HepG2 (cell line): Measurements from ENCODE around the gene ENPP7. TPM values are rescaled to one million over a fixed set of nuclear protein-coding genes. Genes with fewer than 3 reads are reported as not detected.

ENCODE experiments used
- CREM ChIP-seq, 2 experiments: sonication (generic) in 1 of 2; formaldehyde crosslinking in 1 of 2; IDR thresholded peaks; 2 replicates each; pipeline versions ENCODE4 v1.4.0 to v1.6.1; 2016 to 2020; ENCODE audit warnings: antibody characterized with exemption in 1 of 2, mild to moderate bottlenecking in 1 of 2, missing genetic modification reagents in 1 of 2
- FOXC1 ChIP-seq: sonication (generic); formaldehyde crosslinking; IDR thresholded peaks from 2 replicates; pipeline ENCODE4 v1.8.0; 2022; ENCODE audit warnings: mild to moderate bottlenecking, missing genetic modification reagents, borderline replicate concordance
- HNRNPL ChIP-seq: fragments of 200-400 bp; formaldehyde crosslinking; IDR thresholded peaks from 2 replicates; pipeline ENCODE4 v1.6.1; 2017; ENCODE audit warnings: mild to moderate bottlenecking, low read depth, low read length
- KDM4B ChIP-seq: sonication (generic); formaldehyde crosslinking; IDR thresholded peaks from 2 replicates; pipeline ENCODE4 v1.4.0; 2020; ENCODE audit warnings: missing genetic modification reagents
- KLF11 ChIP-seq: IDR thresholded peaks from 2 replicates; pipeline ENCODE4 v1.6.1; 2016; ENCODE audit warnings: missing compliant biosample characterization
- POGZ ChIP-seq: sonication (generic); formaldehyde crosslinking; IDR thresholded peaks from 2 replicates; pipeline ENCODE4 v1.4.0; 2020; ENCODE audit warnings: mild to moderate bottlenecking, missing genetic modification reagents
- SRSF9 ChIP-seq: fragments of 200-400 bp; formaldehyde crosslinking; IDR thresholded peaks from 2 replicates; pipeline ENCODE4 v1.6.1; 2018; ENCODE audit warnings: borderline replicate concordance, mild to moderate bottlenecking, low read depth, low read length; ENCODE audit not compliant: insufficient read depth, poor library complexity, severe bottlenecking
- ZNF30 ChIP-seq: sonication (generic); formaldehyde crosslinking; IDR thresholded peaks from 2 replicates; pipeline ENCODE4 v1.5.0; 2020; ENCODE audit warnings: mild to moderate bottlenecking, missing genetic modification reagents
- ZNF326 ChIP-seq: sonication (generic); formaldehyde crosslinking; IDR thresholded peaks from 2 replicates; pipeline ENCODE4 v1.4.0; 2020; ENCODE audit warnings: missing genetic modification reagents, borderline replicate concordance
- ZNF75D ChIP-seq: sonication (generic); formaldehyde crosslinking; IDR thresholded peaks from 2 replicates; pipeline ENCODE4 v1.8.1; 2023; ENCODE audit warnings: missing genetic modification reagents, mild to moderate bottlenecking, borderline replicate concordance
- polyA plus RNA-seq, 8 experiments: library from polyadenylated mRNA; depleted of rRNA in 3 of 8; stranded (reverse) in 7 of 8; unstranded in 1 of 8; fragments of >200 nt; fragmentation: Illumina TruSeq in 4 of 8; extraction: Trizol in 4 of 8; gene quantifications; 2 replicates each; pipeline versions ENCODE4 v1.2.1 to v1.2.3, GENCODE V29; 2011 to 2016; ENCODE audit warnings: low read depth in 4 of 8, missing spikeins in 1 of 8, mixed read lengths in 1 of 8; ENCODE audit not compliant: insufficient read depth in 1 of 8
- total RNA-seq, 5 experiments: library from RNA; depleted of rRNA; stranded (reverse); fragments of >200 nt; fragmentation: Illumina TruSeq; extraction: Trizol; gene quantifications; 2 replicates each; pipeline ENCODE4 v1.2.3, GENCODE V29; 2016; ENCODE audit warnings: low read depth in 1 of 5
- TF ChIP-seq, protein P1 (sequence below): sonication (generic); formaldehyde crosslinking; IDR thresholded peaks from 2 replicates; pipeline ENCODE4 v1.4.0; 2020; ENCODE audit warnings: mild to moderate bottlenecking, missing genetic modification reagents
- TF ChIP-seq, protein P2 (sequence below): IDR thresholded peaks from 2 replicates; pipeline ENCODE4 v1.6.1; 2016; ENCODE audit warnings: low read depth
- TF ChIP-seq, protein P3 (sequence below): sonication (generic); formaldehyde crosslinking; IDR thresholded peaks from 2 replicates; pipeline ENCODE4 v1.5.0; 2020; ENCODE audit warnings: mild to moderate bottlenecking, missing genetic modification reagents

Gene ENPP7
- total and polyA plus RNA-seq, 2 of the 13 experiments (the other 11 are each of a cell fraction or from before 2014, with no cell fraction given) = 1.1 to 2.2 TPM

DNA sequence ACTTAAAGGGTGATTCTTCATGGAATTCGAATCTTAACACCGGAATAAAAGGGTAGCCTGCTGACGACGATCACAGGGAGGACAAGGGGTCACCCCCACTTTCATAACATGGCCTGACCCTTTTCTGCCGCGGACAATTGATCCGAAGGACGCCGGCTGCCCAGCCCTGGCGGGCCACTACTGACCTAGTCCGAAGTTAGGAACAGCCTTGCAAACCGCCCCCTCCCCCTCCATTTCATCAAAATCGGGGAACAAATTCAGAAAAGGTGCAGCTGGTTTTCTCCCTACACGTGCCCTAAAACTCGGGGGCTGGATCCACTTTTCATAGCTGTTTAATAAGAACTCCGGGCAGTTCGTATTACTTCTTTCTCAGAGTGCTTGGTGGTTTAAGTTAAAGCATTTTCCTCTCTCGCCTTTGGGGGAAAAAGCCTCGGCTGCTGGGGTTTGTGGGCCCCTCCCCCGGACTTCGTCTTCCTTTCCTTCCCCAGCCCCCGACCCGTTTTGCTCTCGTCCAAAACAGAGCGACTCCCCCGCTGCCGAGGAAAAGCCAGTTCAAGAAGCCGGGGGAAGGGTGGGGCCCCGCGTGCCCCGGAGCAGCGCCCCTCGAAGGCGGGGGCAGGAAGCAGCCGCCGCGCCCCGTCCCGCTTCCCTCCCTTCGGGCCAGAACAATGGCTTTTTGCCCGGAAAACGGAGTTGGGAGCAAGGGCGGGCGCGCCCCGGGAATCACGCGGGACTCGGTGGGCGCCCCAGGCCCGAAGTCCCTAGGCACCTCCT, 46.6 kb downstream of the ENPP7 start (continued):
- TF ChIP-seq, protein P1, sequence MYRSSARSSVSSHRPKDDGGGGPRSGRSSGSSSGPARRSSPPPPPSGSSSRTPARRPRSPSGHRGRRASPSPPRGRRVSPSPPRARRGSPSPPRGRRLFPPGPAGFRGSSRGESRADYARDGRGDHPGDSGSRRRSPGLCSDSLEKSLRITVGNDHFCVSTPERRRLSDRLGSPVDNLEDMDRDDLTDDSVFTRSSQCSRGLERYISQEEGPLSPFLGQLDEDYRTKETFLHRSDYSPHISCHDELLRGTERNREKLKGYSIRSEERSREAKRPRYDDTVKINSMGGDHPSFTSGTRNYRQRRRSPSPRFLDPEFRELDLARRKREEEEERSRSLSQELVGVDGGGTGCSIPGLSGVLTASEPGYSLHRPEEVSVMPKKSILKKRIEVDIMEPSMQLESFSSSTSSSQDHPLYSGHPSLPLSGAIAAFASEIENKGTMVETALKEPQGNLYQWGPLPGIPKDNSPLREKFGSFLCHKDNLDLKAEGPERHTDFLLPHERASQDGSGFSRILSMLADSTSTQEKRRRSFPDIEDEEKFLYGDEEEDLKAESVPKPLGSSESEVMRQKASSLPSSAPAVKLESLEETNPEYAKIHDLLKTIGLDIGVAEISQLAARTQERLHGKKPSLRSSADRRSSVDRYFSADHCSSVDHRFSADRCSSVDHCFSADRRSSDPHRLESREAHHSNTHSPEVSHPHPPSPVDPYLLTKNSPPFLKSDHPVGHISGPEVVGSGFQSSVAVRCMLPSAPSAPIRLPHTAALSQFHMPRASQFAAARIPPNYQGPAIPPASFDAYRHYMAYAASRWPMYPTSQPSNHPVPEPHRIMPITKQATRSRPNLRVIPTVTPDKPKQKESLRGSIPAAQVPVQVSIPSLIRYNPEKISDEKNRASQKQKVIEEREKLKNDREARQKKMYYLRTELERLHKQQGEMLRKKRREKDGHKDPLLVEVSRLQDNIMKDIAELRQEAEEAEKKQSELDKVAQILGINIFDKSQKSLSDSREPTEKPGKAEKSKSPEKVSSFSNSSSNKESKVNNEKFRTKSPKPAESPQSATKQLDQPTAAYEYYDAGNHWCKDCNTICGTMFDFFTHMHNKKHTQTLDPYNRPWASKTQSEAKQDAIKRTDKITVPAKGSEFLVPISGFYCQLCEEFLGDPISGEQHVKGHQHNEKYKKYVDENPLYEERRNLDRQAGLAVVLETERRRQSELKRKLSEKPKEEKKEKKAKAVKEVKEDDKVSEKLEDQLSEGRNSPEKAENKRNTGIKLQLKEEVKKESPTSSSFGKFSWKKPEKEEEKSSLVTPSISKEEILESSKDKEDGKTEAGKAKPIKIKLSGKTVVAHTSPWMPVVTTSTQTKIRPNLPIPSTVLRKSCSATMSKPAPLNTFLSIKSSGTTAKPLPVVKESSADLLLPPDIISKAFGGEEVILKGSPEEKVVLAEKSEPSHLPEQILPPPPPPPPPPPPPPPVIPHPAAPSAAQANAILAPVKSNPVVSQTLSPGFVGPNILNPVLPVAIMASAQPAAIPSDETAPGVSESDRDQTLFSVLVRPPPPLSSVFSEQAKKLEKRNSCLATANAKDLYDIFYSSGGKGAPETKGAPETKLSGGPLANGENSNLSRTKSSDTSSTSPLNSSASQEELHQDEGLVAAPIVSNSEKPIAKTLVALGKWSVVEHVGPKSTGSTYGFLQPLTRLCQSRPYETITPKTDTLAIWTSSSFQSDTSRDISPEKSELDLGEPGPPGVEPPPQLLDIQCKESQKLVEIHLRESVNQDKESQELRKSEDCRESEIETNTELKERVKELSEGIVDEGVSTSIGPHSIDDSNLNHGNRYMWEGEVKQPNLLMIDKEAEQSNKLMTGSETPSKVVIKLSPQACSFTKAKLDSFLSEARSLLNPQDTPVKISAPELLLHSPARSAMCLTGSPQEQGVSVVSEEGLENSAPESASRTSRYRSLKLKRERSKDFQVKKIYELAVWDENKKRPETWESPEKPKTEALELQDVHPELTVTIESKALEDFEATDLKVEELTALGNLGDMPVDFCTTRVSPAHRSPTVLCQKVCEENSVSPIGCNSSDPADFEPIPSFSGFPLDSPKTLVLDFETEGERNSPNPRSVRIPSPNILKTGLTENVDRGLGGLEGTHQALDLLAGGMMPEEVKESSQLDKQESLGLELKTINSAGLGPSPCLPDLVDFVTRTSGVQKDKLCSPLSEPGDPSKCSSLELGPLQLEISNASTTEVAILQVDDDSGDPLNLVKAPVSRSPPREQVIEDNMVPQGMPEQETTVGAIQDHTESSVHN (CRISPR knock-in tag) = no peak
- no peak for TF ChIP-seq ZNF30 (CRISPR knock-in tag)
- TF ChIP-seq POGZ (CRISPR knock-in tag) = no peak
- TF ChIP-seq KDM4B (CRISPR knock-in tag) = no peak
- TF ChIP-seq HNRNPL = no peak
- no peak for TF ChIP-seq KLF11 (CRISPR knock-in tag)
- TF ChIP-seq, protein P2, sequence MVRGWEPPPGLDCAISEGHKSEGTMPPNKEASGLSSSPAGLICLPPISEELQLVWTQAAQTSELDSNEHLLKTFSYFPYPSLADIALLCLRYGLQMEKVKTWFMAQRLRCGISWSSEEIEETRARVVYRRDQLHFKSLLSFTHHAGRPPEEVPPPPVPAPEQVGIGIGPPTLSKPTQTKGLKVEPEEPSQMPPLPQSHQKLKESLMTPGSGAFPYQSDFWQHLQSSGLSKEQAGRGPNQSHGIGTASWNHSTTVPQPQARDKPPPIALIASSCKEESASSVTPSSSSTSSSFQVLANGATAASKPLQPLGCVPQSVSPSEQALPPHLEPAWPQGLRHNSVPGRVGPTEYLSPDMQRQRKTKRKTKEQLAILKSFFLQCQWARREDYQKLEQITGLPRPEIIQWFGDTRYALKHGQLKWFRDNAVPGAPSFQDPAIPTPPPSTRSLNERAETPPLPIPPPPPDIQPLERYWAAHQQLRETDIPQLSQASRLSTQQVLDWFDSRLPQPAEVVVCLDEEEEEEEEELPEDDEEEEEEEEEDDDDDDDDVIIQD (CRISPR knock-in tag) = no peak
- no peak; the same call in 1 of the 2 replicates for TF ChIP-seq CREM (IDR thresholded peaks at IDR 0.05)
- TF ChIP-seq CREM (CRISPR knock-in tag; IDR thresholded peaks at IDR 0.05) = no peak
- no peak for TF ChIP-seq ZNF75D (CRISPR knock-in tag)
- TF ChIP-seq, protein P3, sequence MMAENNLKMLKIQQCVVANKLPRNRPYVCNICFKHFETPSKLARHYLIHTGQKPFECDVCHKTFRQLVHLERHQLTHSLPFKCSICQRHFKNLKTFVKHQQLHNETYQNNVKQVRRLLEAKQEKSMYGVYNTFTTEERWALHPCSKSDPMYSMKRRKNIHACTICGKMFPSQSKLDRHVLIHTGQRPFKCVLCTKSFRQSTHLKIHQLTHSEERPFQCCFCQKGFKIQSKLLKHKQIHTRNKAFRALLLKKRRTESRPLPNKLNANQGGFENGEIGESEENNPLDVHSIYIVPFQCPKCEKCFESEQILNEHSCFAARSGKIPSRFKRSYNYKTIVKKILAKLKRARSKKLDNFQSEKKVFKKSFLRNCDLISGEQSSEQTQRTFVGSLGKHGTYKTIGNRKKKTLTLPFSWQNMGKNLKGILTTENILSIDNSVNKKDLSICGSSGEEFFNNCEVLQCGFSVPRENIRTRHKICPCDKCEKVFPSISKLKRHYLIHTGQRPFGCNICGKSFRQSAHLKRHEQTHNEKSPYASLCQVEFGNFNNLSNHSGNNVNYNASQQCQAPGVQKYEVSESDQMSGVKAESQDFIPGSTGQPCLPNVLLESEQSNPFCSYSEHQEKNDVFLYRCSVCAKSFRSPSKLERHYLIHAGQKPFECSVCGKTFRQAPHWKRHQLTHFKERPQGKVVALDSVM = 0 out of 2 replicates have a peak, but pooled peaks have one; percentile 6
- TF ChIP-seq FOXC1 = no peak; the same call in none of the 2 replicates
- no peak for TF ChIP-seq SRSF9
- no peak for TF ChIP-seq ZNF326 (CRISPR knock-in tag)
